Measurements from ENCODE around the gene GLOD5. TPM values are rescaled to one million over a fixed set of nuclear protein-coding genes. Genes with fewer than 3 reads are reported as not detected.

The GLOD5 gene
- total RNA-seq, 1 donor from 2014 or later = not detected

- no peak for DNase-seq
- H3K27ac Mint-ChIP-seq (ENCODE audit: unreplicated experiment) = no peak overlapping the region
- TF ChIP-seq CTCF (IDR thresholded peaks at IDR 0.05; ENCODE audit: partially characterized antibody, unreplicated experiment) = no peak
- H3K4me3 Mint-ChIP-seq (ENCODE audit: unreplicated experiment) = no peak overlapping the region
- peaks cover 8% of the 10 kb centered on the region for H3K4me1 Mint-ChIP-seq (ENCODE audit: low read depth, unreplicated experiment)
- peaks cover 4% of the 10 kb centered on the region for H3K9me3 Mint-ChIP-seq (ENCODE audit: unreplicated experiment)
- no peaks in the 10 kb centered on the region for H3K36me3 Mint-ChIP-seq (ENCODE audit: unreplicated experiment)
- H3K27me3 Mint-ChIP-seq (ENCODE audit: unreplicated experiment) = peaks cover 5% of the 10 kb centered on the region
Measured at GRCh38 chrX:48741834-48742233, 19.7 kb upstream of the GLOD5 start.

- H3K4me3 Mint-ChIP-seq (ENCODE audit: unreplicated experiment) = no peak overlapping the region
- no peak for TF ChIP-seq CTCF (IDR thresholded peaks at IDR 0.05; ENCODE audit: partially characterized antibody, unreplicated experiment)
- DNase-seq = no peak
Measured at GRCh38 chrX:48745222-48745621, 16.3 kb upstream of the GLOD5 start.

GRCh38 chrX:48747415-48748016, 14.0 kb upstream of the GLOD5 start:
- peak overlapping the region; percentile 73 for H3K27ac Mint-ChIP-seq (ENCODE audit: unreplicated experiment)
- no peak for TF ChIP-seq CTCF (IDR thresholded peaks at IDR 0.05; ENCODE audit: partially characterized antibody, unreplicated experiment)
- H3K9me3 Mint-ChIP-seq (ENCODE audit: unreplicated experiment) = peaks cover 1% of the 10 kb centered on the region
- DNase-seq = peak; percentile 39
- no peaks in the 10 kb centered on the region for H3K27me3 Mint-ChIP-seq (ENCODE audit: unreplicated experiment)
- H3K36me3 Mint-ChIP-seq (ENCODE audit: unreplicated experiment) = no peaks in the 10 kb centered on the region
- no peaks in the 10 kb centered on the region for H3K4me1 Mint-ChIP-seq (ENCODE audit: low read depth, unreplicated experiment)
- no peak overlapping the region for H3K4me3 Mint-ChIP-seq (ENCODE audit: unreplicated experiment)

More at GRCh38 chrX:48745222-48745621, 16.3 kb upstream of the GLOD5 start:
- Mint-ChIP-seq H3K36me3 (ENCODE audit: unreplicated experiment) (no peaks in the 10 kb centered on the region), H3K27me3 (ENCODE audit: unreplicated experiment) (no peaks in the 10 kb centered on the region), H3K9me3 (ENCODE audit: unreplicated experiment) (peaks cover 1% of the 10 kb centered on the region), H3K4me1 (ENCODE audit: low read depth, unreplicated experiment) (no peaks in the 10 kb centered on the region), H3K27ac (ENCODE audit: unreplicated experiment) (no peak overlapping the region)

- DNase-seq = no peak
- Mint-ChIP-seq H3K4me3 (ENCODE audit: unreplicated experiment) (no peak overlapping the region), H3K27me3 (ENCODE audit: unreplicated experiment) (no peaks in the 10 kb centered on the region), H3K36me3 (ENCODE audit: unreplicated experiment) (no peaks in the 10 kb centered on the region), H3K27ac (ENCODE audit: unreplicated experiment) (no peak overlapping the region), H3K4me1 (ENCODE audit: low read depth, unreplicated experiment) (no peaks in the 10 kb centered on the region), H3K9me3 (ENCODE audit: unreplicated experiment) (peaks cover 1% of the 10 kb centered on the region)
- TF ChIP-seq CTCF (IDR thresholded peaks at IDR 0.05; ENCODE audit: partially characterized antibody, unreplicated experiment) = no peak
Measured at GRCh38 chrX:48749182-48749581, 12.4 kb upstream of the GLOD5 start.

- H3K27ac Mint-ChIP-seq (ENCODE audit: unreplicated experiment) = no peak overlapping the region
Measured at GRCh38 chrX:48751343-48751742, 10.2 kb upstream of the GLOD5 start.

More at GRCh38 chrX:48751343-48751742, 10.2 kb upstream of the GLOD5 start:
- H3K9me3 Mint-ChIP-seq (ENCODE audit: unreplicated experiment) = peaks cover 1% of the 10 kb centered on the region
- no peaks in the 10 kb centered on the region for H3K4me1 Mint-ChIP-seq (ENCODE audit: low read depth, unreplicated experiment)
- no peak overlapping the region for H3K4me3 Mint-ChIP-seq (ENCODE audit: unreplicated experiment)
- no peak for DNase-seq
- H3K27me3 Mint-ChIP-seq (ENCODE audit: unreplicated experiment) = peaks cover 3% of the 10 kb centered on the region
- no peak for TF ChIP-seq CTCF (IDR thresholded peaks at IDR 0.05; ENCODE audit: partially characterized antibody, unreplicated experiment)
- no peaks in the 10 kb centered on the region for H3K36me3 Mint-ChIP-seq (ENCODE audit: unreplicated experiment)
